PC-3 (cell line): Measurements from ENCODE around the gene ABHD14A. TPM values are rescaled to one million over a fixed set of nuclear protein-coding genes. Genes with fewer than 3 reads are reported as not detected.
A peak's percentile ranks its signal among the peaks of the same experiment; 100 is the strongest.

Source experiments
- ATAC-seq: fragments of 200-7000 bp; cut with Tn5 transposase; 2 replicates; pipeline ENCODE4 v1.9.1; 2020; ENCODE audit warnings: mild to moderate bottlenecking, moderate library complexity
- BruUV-seq: library from RNA; stranded (reverse); fragments of 400-500 nt; replicated peaks from 2 replicates; lab custom pipeline; 2021; lab: Mats Ljungman, UMichigan
- CTCF ChIA-PET: fragments of 300-600 bp; sonication (Branson Sonifier 250); formaldehyde crosslinking; loops from one replicate; lab custom pipeline; 2022; ENCODE audit warnings: antibody characterized with exemption; lab: Charles Lee
- POLR2A ChIA-PET: fragments of 300-600 bp; sonication (Branson Sonifier 250); formaldehyde crosslinking; loops from one replicate; lab custom pipeline; 2022; ENCODE audit warnings: antibody characterized with exemption; ENCODE audit not compliant: unreplicated experiment; lab: Charles Lee
- DNase-seq: peaks from one replicate; pipeline ENCODE4 v3.0.0-alpha.2; 2015
- H2AFZ ChIP-seq: fragments of 300-600 bp; sonication (generic); 2 replicates; pipeline ENCODE4 v1.6.0; 2016; ENCODE audit warnings: antibody characterized with exemption, low read length
- H3F3A ChIP-seq: fragments of 300-600 bp; sonication (generic); one replicate; pipeline ENCODE4 v1.6.0; 2017; ENCODE audit warnings: antibody characterized with exemption, low read length, control low read depth, mild to moderate bottlenecking; ENCODE audit not compliant: unreplicated experiment
- H3K27ac ChIP-seq: fragments of 300-600 bp; sonication (generic); 2 replicates; pipeline ENCODE4 v1.5.1; 2016; ENCODE audit warnings: mild to moderate bottlenecking, low read length
- H3K27me3 ChIP-seq: fragments of 300-600 bp; sonication (generic); 2 replicates; pipeline ENCODE4 v1.6.1; 2016; ENCODE audit warnings: low read length, mixed read lengths
- H3K36me3 ChIP-seq: fragments of 300-600 bp; sonication (generic); 2 replicates; pipeline ENCODE4 v1.6.1; 2016; ENCODE audit warnings: low read depth, mixed run types, low read length, mixed read lengths
- H3K4me1 ChIP-seq: fragments of 300-600 bp; sonication (generic); 2 replicates; pipeline ENCODE4 v1.5.1; 2016; ENCODE audit warnings: low read length; ENCODE audit not compliant: insufficient read depth
- H3K4me2 ChIP-seq: fragments of 300-600 bp; sonication (generic); 2 replicates; pipeline ENCODE4 v1.6.0; 2016; ENCODE audit warnings: low read length
- H3K4me3 ChIP-seq: fragments of 300-600 bp; sonication (generic); 2 replicates; pipeline ENCODE4 v1.5.1; 2016; ENCODE audit warnings: mild to moderate bottlenecking, low read length, mixed read lengths
- H3K79me2 ChIP-seq: fragments of 300-600 bp; sonication (generic); 2 replicates; pipeline ENCODE4 v1.6.1; 2017; ENCODE audit warnings: low read length, mixed read lengths
- H3K9ac ChIP-seq: fragments of 300-600 bp; sonication (generic); 2 replicates; pipeline ENCODE4 v1.6.0; 2016; ENCODE audit warnings: mild to moderate bottlenecking, low read length
- H3K9me2 ChIP-seq: fragments of 300-600 bp; sonication (generic); replicated peaks from 2 replicates; pipeline ENCODE4 v1.6.1; 2016; ENCODE audit warnings: mixed run types, low read length, mixed read lengths
- H3K9me3 ChIP-seq: fragments of 300-600 bp; sonication (generic); 2 replicates; pipeline ENCODE4 v1.6.1; 2016; ENCODE audit warnings: low read length, mixed read lengths
- H4K20me1 ChIP-seq: fragments of 300-600 bp; sonication (generic); 2 replicates; pipeline ENCODE4 v1.6.1; 2016; ENCODE audit warnings: low read length, mixed read lengths
- CTCF ChIP-seq: fragments of 300-600 bp; sonication (generic); conservative IDR thresholded peaks from 2 replicates; pipeline ENCODE4 v1.5.1; 2017; ENCODE audit warnings: antibody characterized with exemption, low read depth, mild to moderate bottlenecking, low read length
- EZH2 ChIP-seq: fragments of 300-600 bp; sonication (generic); IDR thresholded peaks from one replicate; pipeline ENCODE4 v1.6.1; 2017; ENCODE audit warnings: antibody characterized with exemption, mild to moderate bottlenecking, low read length; ENCODE audit not compliant: unreplicated experiment
- EZH2phosphoT487 ChIP-seq: fragments of 300-600 bp; sonication (generic); IDR thresholded peaks from 2 replicates; pipeline ENCODE4 v1.6.1; 2018; ENCODE audit warnings: mild to moderate bottlenecking, antibody characterized with exemption, low read length, borderline replicate concordance
- intact Hi-C: fragments of 100-400 bp; cut with micrococcal nuclease; formaldehyde crosslinking; loops from 2 replicates; pipeline ENCODE4 v1.9.0; 2023
- total RNA-seq: library from RNA; depleted of rRNA; stranded (reverse); fragments of >200 nt; gene quantifications from 2 replicates; pipeline ENCODE4 v1.2.3, GENCODE V29; 2014

ABHD14A gene
- total RNA-seq, 1 experiment from 2014 or later: 23.4 TPM

GRCh38 chr3:51941798-51942602 is 32.9 kb upstream of the ABHD14A start, which contains the start of the genes PARP3 and RRP9:
PARP3 (plus strand) TSS chr3:51942363; CDS start chr3:51943356, 993 bp downstream.
RRP9 (minus strand) TSS chr3:51941904; CDS start chr3:51941867, 37 bp downstream.
- Histone ChIP-seq H3K4me3 (peak within 1 kb of the TSS; percentile 92), H3K27me3 (no peaks in the 10 kb centered on the region), H3K9me3 (no peaks in the 10 kb centered on the region), H3K9me2 (no peaks in the 10 kb centered on the region), H4K20me1 (peaks cover 28% of the 10 kb centered on the region), H2AFZ (peak within 1 kb of the TSS; percentile 71), H3K9ac (peak within 1 kb of the TSS; percentile 96), H3K4me1 (peaks cover 33% of the 10 kb centered on the region), H3K27ac (peak within 1 kb of the TSS; percentile 81), H3K79me2 (peaks cover 40% of the 10 kb centered on the region), H3K36me3 (peaks cover 22% of the 10 kb centered on the region; the same call in 1 of the 2 replicates), H3K4me2 (peak within 1 kb of the TSS; percentile 85), H3F3A (no peaks in the 10 kb centered on the region)
- DNase-seq (peak; percentile 100), ATAC-seq (peak; percentile 86)
- TF ChIP-seq EZH2 (no peak), CTCF (peak; percentile 97)
- ChIA-PET POLR2A (interaction anchor here (0.5 to 1.2 kb wide), 4 partner anchors 25 to 302 kb away, joined by 3 to 7 read pairs (median 6); partner anchors contain the start of gene ACY1), CTCF (interaction anchor here (0.6 to 2.8 kb wide), 13 partner anchors 17 to 358 kb away, joined by 3 to 46 read pairs (median 3); partner anchors contain the start of genes ABHD14A, ABHD14B, ACY1 and POC1A)
- intact Hi-C loops: loop anchor here (1.0 to 5.0 kb wide), 6 partner anchors 32 to 270 kb away; partner anchors contain the start of genes ABHD14B, ACY1 and TEX264
- no TSS peak for BruUV-seq

- ChIA-PET CTCF (interaction anchor here (0.6 to 2.8 kb wide), 6 partner anchors 9 to 505 kb away, joined by 4 to 46 read pairs (median 6); partner anchors contain the start of genes ABHD14A, ABHD14B and POC1A), POLR2A (interaction anchor here (0.5 to 1.2 kb wide), 9 partner anchors 23 to 1599 kb away, joined by 3 to 26 read pairs (median 5); partner anchors contain the start of genes ACY1 and DCAF1)
- DNase-seq: peak; percentile 70
- peaks cover 17% of the 10 kb centered on the region; the same call in 1 of the 2 replicates for H3K36me3 ChIP-seq
- intact Hi-C loops: loop anchor here (1.0 to 5.0 kb wide), 6 partner anchors 31 to 271 kb away; partner anchors contain the start of genes ABHD14B, ACY1 and TEX264
- H3F3A ChIP-seq: no peaks in the 10 kb centered on the region
- H3K9ac ChIP-seq: peak overlapping the region; percentile 84
- peak; percentile 30 for ATAC-seq
- no peaks in the 10 kb centered on the region for H3K27me3 ChIP-seq
- peak overlapping the region; percentile 81 for H3K27ac ChIP-seq
- peak overlapping the region; percentile 81 for H3K4me2 ChIP-seq
- peak overlapping the region; percentile 71 for H2AFZ ChIP-seq
- BruUV-seq: TSS peak; percentile 91
- H3K9me2 ChIP-seq: no peaks in the 10 kb centered on the region
- TF ChIP-seq EZH2phosphoT487 (no peak), EZH2 (no peak), CTCF (no peak)
- H4K20me1 ChIP-seq: peaks cover 28% of the 10 kb centered on the region
- peaks cover 33% of the 10 kb centered on the region for H3K4me1 ChIP-seq
- H3K4me3 ChIP-seq: peak overlapping the region; percentile 53
- peaks cover 39% of the 10 kb centered on the region for H3K79me2 ChIP-seq
- H3K9me3 ChIP-seq: no peaks in the 10 kb centered on the region
Measured at GRCh38 chr3:51942603-51943450, 32.0 kb upstream of the ABHD14A start.
